ENCODE results near the gene PDE1C. TPM values are rescaled to one million over a fixed set of nuclear protein-coding genes. Genes with fewer than 3 reads are reported as not detected.
A peak's percentile ranks its signal among the peaks of the same experiment; 100 is the strongest.

PDE1C gene
- total and polyA plus RNA-seq, 2 of the 4 experiments (the other 2 are of a cell fraction): 14.2 to 61.5 TPM

DNA sequence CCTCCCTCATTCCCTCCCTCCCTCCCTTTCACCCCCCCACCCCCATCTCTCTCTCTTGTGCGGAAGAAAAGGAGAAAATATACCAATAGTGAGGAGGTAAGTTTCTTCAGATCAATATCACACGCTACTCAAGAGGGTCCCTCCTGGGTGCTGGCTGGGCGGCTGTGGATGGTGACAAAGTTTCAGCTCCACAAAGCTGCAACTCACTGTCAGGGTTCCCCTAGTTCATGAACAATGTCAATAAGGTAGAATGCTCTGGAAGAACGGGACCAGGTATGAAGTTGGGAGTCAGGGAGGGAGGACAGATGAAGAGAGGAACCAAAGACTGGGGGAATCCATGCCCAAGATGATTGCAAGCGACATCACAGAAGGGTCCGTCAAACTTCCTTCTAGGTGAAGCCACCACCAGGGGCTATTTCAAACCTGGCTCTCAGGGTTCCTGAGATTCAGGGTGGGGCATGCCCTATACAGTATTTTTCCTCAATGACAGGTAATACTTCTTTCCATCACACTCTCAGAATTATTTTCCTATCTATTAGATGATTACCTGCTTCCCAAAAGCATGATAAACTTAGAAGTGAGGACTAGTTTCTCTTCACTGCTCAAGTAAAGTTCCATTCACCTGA, 1.4 kb upstream of the PDE1C start:
- Histone ChIP-seq H3K23ac (ENCODE audit: low read depth, low read length) (peak overlapping the region; percentile 59), H4K8ac (ENCODE audit: low read depth in 2 of 2, low read length in 2 of 2) (peak overlapping the region; percentile 38 to 43), H3K14ac (replicated peaks; ENCODE audit: low read depth, low read length) (peak overlapping the region; percentile 76), H3K9me3 (ENCODE audit: control insufficient read depth, insufficient read depth, low read length) (no peaks in the 10 kb centered on the region), H2BK120ac (ENCODE audit: low read depth, low read length) (peak overlapping the region; percentile 42), H3K27me3 (ENCODE audit: control insufficient read depth, insufficient read depth, low read length) (no peaks in the 10 kb centered on the region), H2AK5ac (ENCODE audit: low read depth, low read length) (peak overlapping the region; percentile 77), H3K4me3 (ENCODE audit: insufficient read depth, low read depth, low read length) (peak overlapping the region; percentile 91), H4K5ac (ENCODE audit: low read depth, low read length) (peak overlapping the region; percentile 97), H3K4ac (ENCODE audit: low read depth, low read length) (peak overlapping the region; percentile 86), H3K27ac (ENCODE audit: insufficient read depth, low read length) (peak overlapping the region; percentile 49; the same call in 1 of the 2 replicates), H4K20me1 (ENCODE audit: insufficient read depth, low read length) (no peaks in the 10 kb centered on the region), H4K91ac (ENCODE audit: insufficient read depth, low read depth, low read length) (peak overlapping the region; percentile 84), H3K9ac (ENCODE audit: low read depth, low read length) (peak overlapping the region; percentile 76), H3K18ac (ENCODE audit: low read depth, low read length) (peak overlapping the region; percentile 93), H3K36me3 (ENCODE audit: control insufficient read depth, insufficient read depth, low read length) (no peaks in the 10 kb centered on the region; the same call in 1 of the 2 replicates), H3K79me1 (ENCODE audit: low read depth in 1 of 2, low read length in 2 of 2) (peaks cover 10 to 23% of the 10 kb centered on the region in 2 experiments; a peak in 3 of 4 replicates), H2BK5ac (ENCODE audit: low read depth, low read length, poor library complexity, severe bottlenecking) (peak overlapping the region; percentile 61), H2BK15ac (ENCODE audit: low read depth, low read length) (no peak overlapping the region), H3K9me1 (ENCODE audit: insufficient read depth, low read length) (no peaks in the 10 kb centered on the region), H2AFZ (replicated peaks; ENCODE audit: low read length, poor library complexity) (peak overlapping the region; percentile 72), H2AK9ac (replicated peaks; ENCODE audit: low read depth, low read length, poor library complexity) (no peak overlapping the region), H3K56ac (ENCODE audit: extremely low read depth, insufficient read depth, low read length) (peak overlapping the region; percentile 0), H2BK20ac (ENCODE audit: low read depth, low read length) (peak overlapping the region; percentile 34; the same call in 1 of the 2 replicates), H3K4me2 (ENCODE audit: low read depth, low read length) (peak overlapping the region; percentile 99), H3K4me1 (ENCODE audit: control insufficient read depth, insufficient read depth, low read length) (peaks cover 5% of the 10 kb centered on the region; the same call in 1 of the 2 replicates)
- in situ Hi-C loops (cut with MboI; ENCODE audit: low sequenced_read_pairs): no loop called here
- CTCF ChIA-PET: no interaction called here
- DNase-seq: no peak
- ATAC-seq (ENCODE audit: low read depth): no peak
- dilution Hi-C loops (cut with HindIII; ENCODE audit: low sequenced_read_pairs, unreplicated experiment): no loop called here
- intact Hi-C loops (cut with micrococcal nuclease): loop anchor here (2.0 to 5.0 kb wide), 3 partner anchors 39 to 327 kb away; no protein-coding TSS in a partner anchor
- BruUV-seq (replicated peaks): no TSS peak
- POLR2A ChIA-PET (ENCODE audit: unreplicated experiment): no interaction called here
- 40% methylated on average over 1 of the region's 6 CpGs; no CpG with 5 or more reads in 1 of the 2 experiments for WGBS, 2 experiments (ENCODE audit: extremely low coverage in 2 of 2, insufficient read length in 1 of 2)
- no peak for TF ChIP-seq RAD21 (IDR thresholded peaks at IDR 0.05; ENCODE audit: low read length)
- no peak for TF ChIP-seq CEBPB (IDR thresholded peaks at IDR 0.05; ENCODE audit: low read depth, low read length)
- TF ChIP-seq, protein P1, sequence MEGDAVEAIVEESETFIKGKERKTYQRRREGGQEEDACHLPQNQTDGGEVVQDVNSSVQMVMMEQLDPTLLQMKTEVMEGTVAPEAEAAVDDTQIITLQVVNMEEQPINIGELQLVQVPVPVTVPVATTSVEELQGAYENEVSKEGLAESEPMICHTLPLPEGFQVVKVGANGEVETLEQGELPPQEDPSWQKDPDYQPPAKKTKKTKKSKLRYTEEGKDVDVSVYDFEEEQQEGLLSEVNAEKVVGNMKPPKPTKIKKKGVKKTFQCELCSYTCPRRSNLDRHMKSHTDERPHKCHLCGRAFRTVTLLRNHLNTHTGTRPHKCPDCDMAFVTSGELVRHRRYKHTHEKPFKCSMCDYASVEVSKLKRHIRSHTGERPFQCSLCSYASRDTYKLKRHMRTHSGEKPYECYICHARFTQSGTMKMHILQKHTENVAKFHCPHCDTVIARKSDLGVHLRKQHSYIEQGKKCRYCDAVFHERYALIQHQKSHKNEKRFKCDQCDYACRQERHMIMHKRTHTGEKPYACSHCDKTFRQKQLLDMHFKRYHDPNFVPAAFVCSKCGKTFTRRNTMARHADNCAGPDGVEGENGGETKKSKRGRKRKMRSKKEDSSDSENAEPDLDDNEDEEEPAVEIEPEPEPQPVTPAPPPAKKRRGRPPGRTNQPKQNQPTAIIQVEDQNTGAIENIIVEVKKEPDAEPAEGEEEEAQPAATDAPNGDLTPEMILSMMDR (conservative IDR thresholded peaks at IDR 0.05; ENCODE audit: low read depth, low read length): no peak
- TF ChIP-seq POLR2A (IDR thresholded peaks at IDR 0.05; ENCODE audit: low read depth, low read length): no peak
- TF ChIP-seq MAFK (IDR thresholded peaks at IDR 0.05; ENCODE audit: low read depth, low read length): no peak
- TF ChIP-seq FOS (IDR thresholded peaks at IDR 0.05; ENCODE audit: low read depth, low read length): no peak
- no peak for TF ChIP-seq RFX5 (IDR thresholded peaks at IDR 0.05; ENCODE audit: low read depth, low read length)
- TF ChIP-seq, protein P2, sequence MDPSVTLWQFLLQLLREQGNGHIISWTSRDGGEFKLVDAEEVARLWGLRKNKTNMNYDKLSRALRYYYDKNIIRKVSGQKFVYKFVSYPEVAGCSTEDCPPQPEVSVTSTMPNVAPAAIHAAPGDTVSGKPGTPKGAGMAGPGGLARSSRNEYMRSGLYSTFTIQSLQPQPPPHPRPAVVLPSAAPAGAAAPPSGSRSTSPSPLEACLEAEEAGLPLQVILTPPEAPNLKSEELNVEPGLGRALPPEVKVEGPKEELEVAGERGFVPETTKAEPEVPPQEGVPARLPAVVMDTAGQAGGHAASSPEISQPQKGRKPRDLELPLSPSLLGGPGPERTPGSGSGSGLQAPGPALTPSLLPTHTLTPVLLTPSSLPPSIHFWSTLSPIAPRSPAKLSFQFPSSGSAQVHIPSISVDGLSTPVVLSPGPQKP (IDR thresholded peaks at IDR 0.05; ENCODE audit: borderline replicate concordance, low read depth, low read length): no peak
- TF ChIP-seq SMC3 (IDR thresholded peaks at IDR 0.05; ENCODE audit: low read depth, low read length): no peak
- TF ChIP-seq, protein P3, sequence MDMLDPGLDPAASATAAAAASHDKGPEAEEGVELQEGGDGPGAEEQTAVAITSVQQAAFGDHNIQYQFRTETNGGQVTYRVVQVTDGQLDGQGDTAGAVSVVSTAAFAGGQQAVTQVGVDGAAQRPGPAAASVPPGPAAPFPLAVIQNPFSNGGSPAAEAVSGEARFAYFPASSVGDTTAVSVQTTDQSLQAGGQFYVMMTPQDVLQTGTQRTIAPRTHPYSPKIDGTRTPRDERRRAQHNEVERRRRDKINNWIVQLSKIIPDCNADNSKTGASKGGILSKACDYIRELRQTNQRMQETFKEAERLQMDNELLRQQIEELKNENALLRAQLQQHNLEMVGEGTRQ (IDR thresholded peaks at IDR 0.05; ENCODE audit: low read depth, low read length): no peak
- no peak for TF ChIP-seq CHD1 (IDR thresholded peaks at IDR 0.05; ENCODE audit: low read depth, low read length)
- no peak for TF ChIP-seq MXI1 (IDR thresholded peaks at IDR 0.05; ENCODE audit: borderline replicate concordance, low read depth, low read length)
- TF ChIP-seq BHLHE40 (IDR thresholded peaks at IDR 0.05; ENCODE audit: low read depth, low read length): no peak
- no peak for TF ChIP-seq NFE2L2 (IDR thresholded peaks at IDR 0.05; ENCODE audit: low read depth, low read length)
- no peak for TF ChIP-seq MAZ (IDR thresholded peaks at IDR 0.05; ENCODE audit: borderline replicate concordance, low read depth, low read length)

Data from IMR-90 (cell line).